ENCODE data around the gene PLEKHG4B. TPM values are rescaled to one million over a fixed set of nuclear protein-coding genes. Genes with fewer than 3 reads are reported as not detected.

PLEKHG4B gene
- total RNA-seq, 1 experiment from 2014 or later: 1.2 TPM

GRCh38 chr5:141211-141610 is 49.2 kb downstream of the PLEKHG4B start:
- Histone ChIP-seq H3F3A (ENCODE audit: low read length, unreplicated experiment) (no peaks in the 10 kb centered on the region), H3K9me2 (replicated peaks; ENCODE audit: low read length) (no peaks in the 10 kb centered on the region), H3K79me2 (ENCODE audit: low read length) (no peaks in the 10 kb centered on the region), H3K4me2 (ENCODE audit: low read length) (no peak overlapping the region), H3K27me3 (ENCODE audit: low read length) (no peaks in the 10 kb centered on the region), H3K36me3 (ENCODE audit: low read depth, low read length) (no peaks in the 10 kb centered on the region), H3K4me3 (ENCODE audit: low read length) (no peak overlapping the region), H3K27ac (ENCODE audit: low read length) (no peak overlapping the region), H3K4me1 (ENCODE audit: insufficient read depth, low read length) (no peaks in the 10 kb centered on the region), H3K9ac (ENCODE audit: low read length) (no peak overlapping the region), H2AFZ (ENCODE audit: low read length) (no peak overlapping the region), H4K20me1 (ENCODE audit: low read length) (no peaks in the 10 kb centered on the region), H3K9me3 (ENCODE audit: low read length) (no peaks in the 10 kb centered on the region)
- intact Hi-C loops (cut with micrococcal nuclease): no loop called here
- DNase-seq (no peak), ATAC-seq (no peak)
- ChIA-PET CTCF (no interaction called here), POLR2A (ENCODE audit: unreplicated experiment) (no interaction called here)
- BruUV-seq (replicated peaks): no TSS peak
- TF ChIP-seq EZH2phosphoT487 (IDR thresholded peaks at IDR 0.05; ENCODE audit: borderline replicate concordance, low read length): no peak
- no peak for TF ChIP-seq CTCF (conservative IDR thresholded peaks at IDR 0.05; ENCODE audit: low read depth, low read length)
- no peak for TF ChIP-seq EZH2 (IDR thresholded peaks at IDR 0.05; ENCODE audit: low read length, unreplicated experiment)

GRCh38 chr5:141761-142160 is 49.8 kb downstream of the PLEKHG4B start:
- Histone ChIP-seq H3K9me2 (replicated peaks; ENCODE audit: low read length) (no peaks in the 10 kb centered on the region), H2AFZ (ENCODE audit: low read length) (no peak overlapping the region), H3K27me3 (ENCODE audit: low read length) (no peaks in the 10 kb centered on the region), H3K4me2 (ENCODE audit: low read length) (no peak overlapping the region), H3K4me3 (ENCODE audit: low read length) (no peak overlapping the region), H3K4me1 (ENCODE audit: insufficient read depth, low read length) (no peaks in the 10 kb centered on the region), H4K20me1 (ENCODE audit: low read length) (no peaks in the 10 kb centered on the region), H3F3A (ENCODE audit: low read length, unreplicated experiment) (no peaks in the 10 kb centered on the region), H3K9ac (ENCODE audit: low read length) (no peak overlapping the region), H3K36me3 (ENCODE audit: low read depth, low read length) (no peaks in the 10 kb centered on the region), H3K79me2 (ENCODE audit: low read length) (no peaks in the 10 kb centered on the region), H3K27ac (ENCODE audit: low read length) (no peak overlapping the region), H3K9me3 (ENCODE audit: low read length) (no peaks in the 10 kb centered on the region)
- ATAC-seq: no peak
- POLR2A ChIA-PET (ENCODE audit: unreplicated experiment): no interaction called here
- DNase-seq: no peak
- TF ChIP-seq EZH2phosphoT487 (IDR thresholded peaks at IDR 0.05; ENCODE audit: borderline replicate concordance, low read length) (no peak), EZH2 (IDR thresholded peaks at IDR 0.05; ENCODE audit: low read length, unreplicated experiment) (no peak), CTCF (conservative IDR thresholded peaks at IDR 0.05; ENCODE audit: low read depth, low read length) (no peak)
- CTCF ChIA-PET: no interaction called here
- intact Hi-C loops (cut with micrococcal nuclease): no loop called here
- no TSS peak for BruUV-seq (replicated peaks)

GRCh38 chr5:142246-142810 is 50.4 kb downstream of the PLEKHG4B start:
- TF ChIP-seq CTCF (conservative IDR thresholded peaks at IDR 0.05; ENCODE audit: low read depth, low read length) (no peak), EZH2phosphoT487 (IDR thresholded peaks at IDR 0.05; ENCODE audit: borderline replicate concordance, low read length) (no peak), EZH2 (IDR thresholded peaks at IDR 0.05; ENCODE audit: low read length, unreplicated experiment) (no peak)
- Histone ChIP-seq H3F3A (ENCODE audit: low read length, unreplicated experiment) (no peaks in the 10 kb centered on the region), H3K9me3 (ENCODE audit: low read length) (peaks cover 4% of the 10 kb centered on the region; the same call in 1 of the 2 replicates), H2AFZ (ENCODE audit: low read length) (no peak overlapping the region), H3K4me1 (ENCODE audit: insufficient read depth, low read length) (no peaks in the 10 kb centered on the region), H3K79me2 (ENCODE audit: low read length) (no peaks in the 10 kb centered on the region), H3K4me3 (ENCODE audit: low read length) (no peak overlapping the region), H3K9me2 (replicated peaks; ENCODE audit: low read length) (no peaks in the 10 kb centered on the region), H3K4me2 (ENCODE audit: low read length) (no peak overlapping the region), H3K9ac (ENCODE audit: low read length) (no peak overlapping the region), H3K27ac (ENCODE audit: low read length) (no peak overlapping the region), H4K20me1 (ENCODE audit: low read length) (no peaks in the 10 kb centered on the region), H3K36me3 (ENCODE audit: low read depth, low read length) (no peaks in the 10 kb centered on the region; the same call in 1 of the 2 replicates), H3K27me3 (ENCODE audit: low read length) (no peaks in the 10 kb centered on the region)
- ATAC-seq (no peak), DNase-seq (no peak)
- no TSS peak for BruUV-seq (replicated peaks)
- intact Hi-C loops (cut with micrococcal nuclease): no loop called here
- ChIA-PET POLR2A (ENCODE audit: unreplicated experiment) (no interaction called here), CTCF (no interaction called here)
